Heart left ventricle (tissue), 13 donors: ENCODE results near the gene MINDY3.

Source experiments
- POLR2A ChIP-seq, 2 donors: fragments of 450-650 bp; IDR thresholded peaks; one replicate each; pipeline ENCODE4 v1.6.1; 2017; ENCODE audit warnings: antibody characterized with exemption in 2 of 2, mild to moderate bottlenecking in 2 of 2, moderate library complexity in 2 of 2
- TF ChIP-seq, protein P1 (sequence below), 12 donors: fragments of 200-600 bp; sonication (generic) in 4 of 12; IDR thresholded peaks; one replicate each; pipeline versions ENCODE4 v1.5.0 to v1.8.0; 2018 to 2022; ENCODE audit warnings: antibody characterized with exemption in 12 of 12, mild to moderate bottlenecking in 5 of 12
- donor health status: ischemic (EF 13 %, LVEDD 7.1; RV severe dilation, severe dysfunction).
- donor health status: DM: no; HTN: yes; CAD: no.
- donor health status: DM: no; HTN: no; CAD: no.
- donor health status: ischemic (EF 25% LVEDD 6.9; RV normal size, moderate dysfunction).
- donor health status: ischemic (EF 25% LVEDD 5.7; RV mildly dilated, moderate dysfunction).
- donor health status: ischemic (EF 35%, LVEDD 5.7; RV mildly dilated, moderate dysfunction).
- donor health status: nonischemic (EF 11% LVEDD 7.7; RV severe dilation, severe dysfunction).
- donor health status: DM: yes; HTN: yes; CAD: no.
- donor health status: PGD.
- donor health status: ischemic (EF 29% LVEDD 5.4; RV normal size, mild dysfunction).
- donor health status: nonischemic (EF 23%, LVEDD 6.1; RV moderate dilation, normal function).

DNA sequence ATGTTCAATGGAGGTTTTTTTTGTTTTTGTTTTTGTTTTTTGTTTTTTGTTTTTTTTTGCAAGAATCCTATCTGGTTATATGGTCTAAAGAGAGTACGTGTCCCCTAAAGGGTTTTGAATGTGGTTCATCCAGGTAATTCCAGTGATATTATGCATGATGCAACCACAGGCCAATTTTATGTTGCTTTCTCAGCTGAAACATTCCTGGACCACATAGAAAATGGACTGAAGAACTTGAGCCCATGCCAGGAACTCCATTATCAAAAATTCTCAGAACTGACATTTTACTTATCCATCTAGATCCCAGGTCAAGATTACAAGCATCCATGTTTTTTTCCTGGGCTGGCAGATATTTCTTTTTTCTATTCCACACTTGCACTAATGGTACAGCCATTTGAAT, 11.5 kb upstream of the MINDY3 start:
- TF ChIP-seq, protein P1, sequence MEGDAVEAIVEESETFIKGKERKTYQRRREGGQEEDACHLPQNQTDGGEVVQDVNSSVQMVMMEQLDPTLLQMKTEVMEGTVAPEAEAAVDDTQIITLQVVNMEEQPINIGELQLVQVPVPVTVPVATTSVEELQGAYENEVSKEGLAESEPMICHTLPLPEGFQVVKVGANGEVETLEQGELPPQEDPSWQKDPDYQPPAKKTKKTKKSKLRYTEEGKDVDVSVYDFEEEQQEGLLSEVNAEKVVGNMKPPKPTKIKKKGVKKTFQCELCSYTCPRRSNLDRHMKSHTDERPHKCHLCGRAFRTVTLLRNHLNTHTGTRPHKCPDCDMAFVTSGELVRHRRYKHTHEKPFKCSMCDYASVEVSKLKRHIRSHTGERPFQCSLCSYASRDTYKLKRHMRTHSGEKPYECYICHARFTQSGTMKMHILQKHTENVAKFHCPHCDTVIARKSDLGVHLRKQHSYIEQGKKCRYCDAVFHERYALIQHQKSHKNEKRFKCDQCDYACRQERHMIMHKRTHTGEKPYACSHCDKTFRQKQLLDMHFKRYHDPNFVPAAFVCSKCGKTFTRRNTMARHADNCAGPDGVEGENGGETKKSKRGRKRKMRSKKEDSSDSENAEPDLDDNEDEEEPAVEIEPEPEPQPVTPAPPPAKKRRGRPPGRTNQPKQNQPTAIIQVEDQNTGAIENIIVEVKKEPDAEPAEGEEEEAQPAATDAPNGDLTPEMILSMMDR (IDR thresholded peaks at IDR 0.05) = no peak
- TF ChIP-seq POLR2A (IDR thresholded peaks at IDR 0.05) = no peak
